ENCODE measurements around the gene SF3B2.
"Not testable (repeated sequence)": the region's sequence is repeated elsewhere in the genome, so short reads cannot be mapped to it uniquely, and the experiment has no call there.

The SF3B2 gene

GRCh38 chr11:66072518-66072917, 20.4 kb downstream of the SF3B2 start:
- DNase-seq (ENCODE audit: low read depth in 2 of 2, low spot score in 1 of 2), result no peak

- DNase-seq (ENCODE audit: low read depth in 2 of 2, low spot score in 1 of 2), result no peak
Observed at GRCh38 chr11:66073669-66074068, 21.5 kb downstream of the SF3B2 start.

- DNase-seq (ENCODE audit: low read depth in 2 of 2, low spot score in 1 of 2), result no peak
Observed at GRCh38 chr11:66075273-66075672, 23.1 kb downstream of the SF3B2 start.

- DNase-seq (ENCODE audit: low read depth in 2 of 2, low spot score in 1 of 2), result no peak
Observed at GRCh38 chr11:66076561-66076960, 24.4 kb downstream of the SF3B2 start.

- no peak for DNase-seq (ENCODE audit: low read depth in 2 of 2, low spot score in 1 of 2)
Observed at GRCh38 chr11:66077927-66078326, 25.8 kb downstream of the SF3B2 start.

- DNase-seq (ENCODE audit: low read depth in 2 of 2, low spot score in 1 of 2), result not testable (repeated sequence)
Observed at GRCh38 chr11:66078949-66079348, 26.8 kb downstream of the SF3B2 start.

- DNase-seq (ENCODE audit: low read depth in 2 of 2, low spot score in 1 of 2), result peak; percentile 52 to 57
Observed at GRCh38 chr11:66080055-66080817, 28.1 kb downstream of the SF3B2 start.

GRCh38 chr11:66081505-66081904, 29.3 kb downstream of the SF3B2 start:
- DNase-seq (ENCODE audit: low read depth in 2 of 2, low spot score in 1 of 2), result no peak

- DNase-seq (ENCODE audit: low read depth in 2 of 2, low spot score in 1 of 2), result no peak
Observed at GRCh38 chr11:66082946-66083698, 31.0 kb downstream of the SF3B2 start.

- no peak for DNase-seq (ENCODE audit: low read depth in 2 of 2, low spot score in 1 of 2)
Observed at GRCh38 chr11:66083767-66084166, 31.6 kb downstream of the SF3B2 start.

GRCh38 chr11:66084821-66085475, 32.8 kb downstream of the SF3B2 start:
- no peak for DNase-seq (ENCODE audit: low read depth in 2 of 2, low spot score in 1 of 2)

GRCh38 chr11:66087148-66087908, 35.2 kb downstream of the SF3B2 start:
- no peak for DNase-seq (ENCODE audit: low read depth in 2 of 2, low spot score in 1 of 2)

- DNase-seq (ENCODE audit: low read depth in 2 of 2, low spot score in 1 of 2), result no peak
Observed at GRCh38 chr11:66089067-66089466, 36.9 kb downstream of the SF3B2 start.

GRCh38 chr11:66090288-66090687, 38.1 kb downstream of the SF3B2 start:
- no peak for DNase-seq (ENCODE audit: low read depth in 2 of 2, low spot score in 1 of 2)

- DNase-seq (ENCODE audit: low read depth in 2 of 2, low spot score in 1 of 2), result not testable (repeated sequence)
Observed at GRCh38 chr11:66092125-66092524, 40.0 kb downstream of the SF3B2 start.

GRCh38 chr11:66099746-66100145, 47.6 kb downstream of the SF3B2 start:
- DNase-seq (ENCODE audit: low read depth in 2 of 2, low spot score in 1 of 2), result not testable (repeated sequence)

- peak in 1 of 2 donors; percentile 25 for DNase-seq (ENCODE audit: low read depth in 2 of 2, low spot score in 1 of 2)
Observed at GRCh38 chr11:66100272-66101065, 48.3 kb downstream of the SF3B2 start.

- no peak for DNase-seq (ENCODE audit: low read depth in 2 of 2, low spot score in 1 of 2)
Observed at GRCh38 chr11:66101066-66101464, 48.9 kb downstream of the SF3B2 start.

- no peak for DNase-seq (ENCODE audit: low read depth in 2 of 2, low spot score in 1 of 2)
Observed at GRCh38 chr11:66104057-66104638, 52.0 kb downstream of the SF3B2 start.

Measured in stimulated activated CD8-positive, alpha-beta memory T cell treated with anti-CD3 and anti-CD28 coated beads, Interleukin-4, amount 100 ng/mL, for 4 hours (primary cell).